HL-60 (cell line): ENCODE results near the gene ELMO1.

Experiments
- CTCF ChIP-seq: IDR thresholded peaks from one replicate; pipeline ENCODE4 v1.5.1; 2011; ENCODE audit warnings: low read length, control low read depth, inconsistent platforms; ENCODE audit not compliant: insufficient read depth
- REST ChIP-seq: IDR thresholded peaks from 2 replicates; pipeline ENCODE4 v1.6.1; 2012; ENCODE audit warnings: low read depth; ENCODE audit not compliant: insufficient replicate concordance

GRCh38 chr7:36875794-36876193 is 572.9 kb downstream of the ELMO1 start:
- TF ChIP-seq CTCF (no peak), REST (no peak)
